Measurements from ENCODE around the gene ADH1C. TPM values are rescaled to one million over a fixed set of nuclear protein-coding genes. Genes with fewer than 3 reads are reported as not detected.
"Not testable (repeated sequence)": the region's sequence is repeated elsewhere in the genome, so short reads cannot be mapped to it uniquely, and the experiment has no call there.

The ADH1C gene
- total RNA-seq, 2 experiments from 2014 or later: not detected

- not testable (repeated sequence) for H3K4me3 Mint-ChIP-seq, H3K36me3 Mint-ChIP-seq, DNase-seq, H3K4me1 Mint-ChIP-seq, H3K27ac Mint-ChIP-seq
- Mint-ChIP-seq H3K9me3 (peaks cover 20% of the 10 kb centered on the region), H3K27me3 (peaks cover 19% of the 10 kb centered on the region)
Measured at GRCh38 chr4:99372464-99372863, 19.9 kb upstream of the ADH1C start.

- H3K27ac Mint-ChIP-seq, H3K4me1 Mint-ChIP-seq, DNase-seq, H3K36me3 Mint-ChIP-seq, H3K9me3 Mint-ChIP-seq, H3K4me3 Mint-ChIP-seq: not testable (repeated sequence)
- H3K27me3 Mint-ChIP-seq: peaks cover 17% of the 10 kb centered on the region
Measured at GRCh38 chr4:99367817-99368216, 15.3 kb upstream of the ADH1C start.

- peaks cover 17% of the 10 kb centered on the region for H3K27me3 Mint-ChIP-seq
Measured at GRCh38 chr4:99366491-99366890, 13.9 kb upstream of the ADH1C start.

GRCh38 chr4:99362768-99363167 lies 10.2 kb upstream of the ADH1C start:
- no peak for DNase-seq
- H3K4me1 Mint-ChIP-seq: peaks cover 3% of the 10 kb centered on the region
- H3K27me3 Mint-ChIP-seq: peaks cover 14% of the 10 kb centered on the region
- H3K36me3 Mint-ChIP-seq: no peaks in the 10 kb centered on the region
- no peak overlapping the region for H3K27ac Mint-ChIP-seq
- H3K4me3 Mint-ChIP-seq: no peak overlapping the region
- peaks cover 3% of the 10 kb centered on the region for H3K9me3 Mint-ChIP-seq

More at GRCh38 chr4:99366491-99366890, 13.9 kb upstream of the ADH1C start:
- Mint-ChIP-seq H3K27ac (no peak overlapping the region), H3K36me3 (no peaks in the 10 kb centered on the region), H3K4me3 (no peak overlapping the region), H3K4me1 (no peaks in the 10 kb centered on the region), H3K9me3 (peaks cover 3% of the 10 kb centered on the region)
- DNase-seq: no peak

GRCh38 chr4:99361899-99362275 lies 9.3 kb upstream of the ADH1C start:
- Mint-ChIP-seq H3K9me3 (peaks cover 3% of the 10 kb centered on the region), H3K27ac (no peak overlapping the region), H3K27me3 (peaks cover 14% of the 10 kb centered on the region), H3K4me1 (peaks cover 3% of the 10 kb centered on the region), H3K4me3 (no peak overlapping the region), H3K36me3 (no peaks in the 10 kb centered on the region)
- DNase-seq: no peak

- Mint-ChIP-seq H3K9me3 (peaks cover 3% of the 10 kb centered on the region), H3K27me3 (peaks cover 14% of the 10 kb centered on the region), H3K4me1 (peaks cover 6% of the 10 kb centered on the region), H3K36me3 (no peaks in the 10 kb centered on the region), H3K4me3 (no peak overlapping the region), H3K27ac (no peak overlapping the region)
- DNase-seq: no peak
Measured at GRCh38 chr4:99361268-99361898, 8.8 kb upstream of the ADH1C start.

GRCh38 chr4:99359480-99360204 lies 7.1 kb upstream of the ADH1C start:
- DNase-seq: no peak
- Mint-ChIP-seq H3K36me3 (no peaks in the 10 kb centered on the region), H3K27ac (no peak overlapping the region), H3K4me1 (peaks cover 11% of the 10 kb centered on the region), H3K9me3 (peaks cover 4% of the 10 kb centered on the region), H3K27me3 (peaks cover 12% of the 10 kb centered on the region), H3K4me3 (no peak overlapping the region)

- Mint-ChIP-seq H3K36me3 (no peaks in the 10 kb centered on the region), H3K4me1 (peaks cover 11% of the 10 kb centered on the region), H3K9me3 (peaks cover 4% of the 10 kb centered on the region), H3K4me3 (no peak overlapping the region), H3K27me3 (peaks cover 18% of the 10 kb centered on the region), H3K27ac (no peak overlapping the region)
- no peak for DNase-seq
Measured at GRCh38 chr4:99357948-99358347, 5.4 kb upstream of the ADH1C start.

- no peak overlapping the region for H3K4me3 Mint-ChIP-seq
- no peak for DNase-seq
- no peaks in the 10 kb centered on the region for H3K36me3 Mint-ChIP-seq
- H3K9me3 Mint-ChIP-seq: peaks cover 4% of the 10 kb centered on the region
- peaks cover 18% of the 10 kb centered on the region for H3K27me3 Mint-ChIP-seq
- H3K4me1 Mint-ChIP-seq: peaks cover 11% of the 10 kb centered on the region
- no peak overlapping the region for H3K27ac Mint-ChIP-seq
Measured at GRCh38 chr4:99356992-99357391, 4.4 kb upstream of the ADH1C start.

- DNase-seq, H3K4me3 Mint-ChIP-seq, H3K36me3 Mint-ChIP-seq, H3K9me3 Mint-ChIP-seq: not testable (repeated sequence)
- Mint-ChIP-seq H3K27ac (peak overlapping the region; percentile 19), H3K27me3 (peaks cover 18% of the 10 kb centered on the region), H3K4me1 (peaks cover 11% of the 10 kb centered on the region)
Measured at GRCh38 chr4:99356149-99356548, 3.6 kb upstream of the ADH1C start.

- peaks cover 15% of the 10 kb centered on the region for H3K27me3 Mint-ChIP-seq
- DNase-seq: no peak
- H3K4me1 Mint-ChIP-seq: peaks cover 6% of the 10 kb centered on the region
- H3K27ac Mint-ChIP-seq: no peak overlapping the region
- H3K4me3 Mint-ChIP-seq: no peak overlapping the region
- H3K9me3 Mint-ChIP-seq: peaks cover 4% of the 10 kb centered on the region
- no peaks in the 10 kb centered on the region for H3K36me3 Mint-ChIP-seq
Measured at GRCh38 chr4:99351487-99351886, 1.1 kb downstream of the ADH1C start.

GRCh38 chr4:99349338-99349737 lies 3.2 kb downstream of the ADH1C start:
- Mint-ChIP-seq H3K36me3 (no peaks in the 10 kb centered on the region), H3K27ac (no peak overlapping the region), H3K9me3 (no peaks in the 10 kb centered on the region), H3K27me3 (peaks cover 10% of the 10 kb centered on the region), H3K4me1 (no peaks in the 10 kb centered on the region), H3K4me3 (no peak overlapping the region)
- no peak for DNase-seq

- H3K36me3 Mint-ChIP-seq, H3K9me3 Mint-ChIP-seq, H3K27ac Mint-ChIP-seq, H3K4me3 Mint-ChIP-seq, H3K4me1 Mint-ChIP-seq, H3K27me3 Mint-ChIP-seq, DNase-seq: not testable (repeated sequence)
Measured at GRCh38 chr4:99342624-99343023, 9.9 kb downstream of the ADH1C start.

- Mint-ChIP-seq H3K4me1 (no peaks in the 10 kb centered on the region), H3K27ac (no peak overlapping the region), H3K4me3 (no peak overlapping the region), H3K9me3 (no peaks in the 10 kb centered on the region), H3K27me3 (peaks cover 10% of the 10 kb centered on the region), H3K36me3 (no peaks in the 10 kb centered on the region)
- no peak for DNase-seq
Measured at GRCh38 chr4:99341426-99341825, 11.1 kb downstream of the ADH1C start.

- no peaks in the 10 kb centered on the region for H3K9me3 Mint-ChIP-seq
- H3K36me3 Mint-ChIP-seq: no peaks in the 10 kb centered on the region
- no peak for DNase-seq
- H3K27ac Mint-ChIP-seq: no peak overlapping the region
- H3K4me1 Mint-ChIP-seq: no peaks in the 10 kb centered on the region
- no peak overlapping the region for H3K4me3 Mint-ChIP-seq
- peaks cover 14% of the 10 kb centered on the region for H3K27me3 Mint-ChIP-seq
Measured at GRCh38 chr4:99339172-99339571, 13.4 kb downstream of the ADH1C start.

GRCh38 chr4:99336553-99336952 lies 16.0 kb downstream of the ADH1C start:
- H3K9me3 Mint-ChIP-seq: no peaks in the 10 kb centered on the region
- no peak overlapping the region for H3K4me3 Mint-ChIP-seq
- no peaks in the 10 kb centered on the region for H3K36me3 Mint-ChIP-seq
- H3K27ac Mint-ChIP-seq: no peak overlapping the region
- H3K4me1 Mint-ChIP-seq: no peaks in the 10 kb centered on the region
- H3K27me3 Mint-ChIP-seq: peaks cover 16% of the 10 kb centered on the region
- DNase-seq: no peak

Measured in activated naive CD8-positive, alpha-beta T cell treated with anti-CD3 and anti-CD28 coated beads for 36 hours (primary cell).